Tibial nerve (tissue), 4 donors: ENCODE measurements around the gene IGLON5. TPM values are rescaled to one million over a fixed set of nuclear protein-coding genes. Genes with fewer than 3 reads are reported as not detected.
A peak's percentile ranks its signal among the peaks of the same experiment; 100 is the strongest.

ENCODE experiments used
- DNase-seq, 2 donors: peaks; one replicate each; pipeline ENCODE4 v3.0.0-alpha.2; 2019; ENCODE audit warnings: low spot score in 2 of 2
- H3K27ac ChIP-seq, 4 donors: fragments of 200-600 bp; sonication (generic) in 3 of 4; one replicate each; pipeline ENCODE4 v1.5.1; 2017 to 2019; ENCODE audit warnings: mild to moderate bottlenecking in 1 of 4
- H3K27me3 ChIP-seq, 2 donors: fragments of 200-600 bp; sonication (generic) in 1 of 2; one replicate each; pipeline versions ENCODE4 v1.5.1 to v1.6.0; 2017 to 2019
- H3K36me3 ChIP-seq, 3 donors: fragments of 200-600 bp; sonication (generic); one replicate each; pipeline ENCODE4 v1.5.1; 2018 to 2019
- H3K4me1 ChIP-seq, 4 donors: fragments of 200-600 bp; sonication (generic) in 3 of 4; one replicate each; pipeline ENCODE4 v1.5.1; 2017 to 2019
- H3K4me3 ChIP-seq, 4 donors: fragments of 200-600 bp; sonication (generic) in 3 of 4; one replicate each; pipeline ENCODE4 v1.5.1; 2017 to 2019; ENCODE audit warnings: mild to moderate bottlenecking in 1 of 4, moderate library complexity in 1 of 4
- H3K9me3 ChIP-seq, 4 donors: fragments of 200-600 bp; sonication (generic) in 3 of 4; one replicate each; pipeline ENCODE4 v1.5.1; 2017 to 2019
- EP300 ChIP-seq, 2 donors: sonication (generic); formaldehyde crosslinking; IDR thresholded peaks; one replicate each; pipeline ENCODE4 v1.6.1; 2017; ENCODE audit warnings: antibody characterized with exemption in 2 of 2, mild to moderate bottlenecking in 1 of 2
- POLR2A ChIP-seq, 2 donors: fragments of 450-650 bp; IDR thresholded peaks; one replicate each; pipeline ENCODE4 v1.6.1; 2017; ENCODE audit warnings: antibody characterized with exemption in 2 of 2, mild to moderate bottlenecking in 2 of 2, moderate library complexity in 2 of 2
- WGBS, 2 donors: methylation state at CpG; one replicate each; pipeline ENCODE4 v1.1.5; 2018; 5-methylcytosine and 5-hydroxymethylcytosine counted together
- total RNA-seq, 4 donors: library from RNA; depleted of rRNA; stranded (reverse); fragments of >200 nt; gene quantifications; one replicate each; pipeline ENCODE4 v1.1.0, GENCODE V29; 2016
- TF ChIP-seq, protein P1 (sequence below), 5 experiments: fragments of 200-600 bp in 3 of 5; fragments of 450-650 bp in 2 of 5; sonication (generic) in 3 of 5; IDR thresholded peaks; one replicate each; pipeline ENCODE4 v1.5.1; 2016 to 2019; ENCODE audit warnings: antibody characterized with exemption in 5 of 5, mild to moderate bottlenecking in 3 of 5, moderate library complexity in 2 of 5

IGLON5 gene
- total RNA-seq, 4 donors from 2014 or later, result 0.30 TPM; not detected in 3

DNA sequence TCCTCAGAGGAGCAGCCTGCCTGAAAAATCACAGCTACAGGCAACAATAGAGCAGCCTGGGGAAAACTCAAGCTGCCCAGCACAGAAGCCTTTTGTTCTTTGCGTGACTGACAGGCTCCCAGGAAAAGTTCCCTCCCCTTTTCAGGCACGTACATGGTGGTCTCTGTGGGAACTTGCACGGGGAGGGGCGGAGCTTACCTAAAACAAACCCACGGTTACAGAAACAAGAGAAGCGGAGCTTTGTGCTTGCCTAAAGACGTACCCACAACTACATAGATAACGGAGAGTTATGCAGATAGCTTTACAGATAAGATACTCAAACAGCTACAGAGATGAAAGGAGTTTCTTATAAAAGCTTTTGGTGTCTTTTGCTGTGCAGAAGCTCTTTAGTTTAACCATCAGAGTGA lies 43.3 kb downstream of the IGLON5 start:
- Histone ChIP-seq H3K4me1 (peaks cover 0 to 12% (median 6%) of the 10 kb centered on the region in 4 donors), H3K36me3 (peaks cover 2 to 31% (median 4%) of the 10 kb centered on the region in 3 donors), H3K27me3 (no peaks in the 10 kb centered on the region), H3K9me3 (no peaks in the 10 kb centered on the region), H3K4me3 (no peak overlapping the region), H3K27ac (peak overlapping the region; percentile 51 to 83 (median 68))
- WGBS, 2 donors, result 18 to 27% methylated on average over 8 of the region's 8 CpGs
- TF ChIP-seq POLR2A (IDR thresholded peaks at IDR 0.05), result peak in 1 of 2 donors; percentile 20
- TF ChIP-seq, protein P1, sequence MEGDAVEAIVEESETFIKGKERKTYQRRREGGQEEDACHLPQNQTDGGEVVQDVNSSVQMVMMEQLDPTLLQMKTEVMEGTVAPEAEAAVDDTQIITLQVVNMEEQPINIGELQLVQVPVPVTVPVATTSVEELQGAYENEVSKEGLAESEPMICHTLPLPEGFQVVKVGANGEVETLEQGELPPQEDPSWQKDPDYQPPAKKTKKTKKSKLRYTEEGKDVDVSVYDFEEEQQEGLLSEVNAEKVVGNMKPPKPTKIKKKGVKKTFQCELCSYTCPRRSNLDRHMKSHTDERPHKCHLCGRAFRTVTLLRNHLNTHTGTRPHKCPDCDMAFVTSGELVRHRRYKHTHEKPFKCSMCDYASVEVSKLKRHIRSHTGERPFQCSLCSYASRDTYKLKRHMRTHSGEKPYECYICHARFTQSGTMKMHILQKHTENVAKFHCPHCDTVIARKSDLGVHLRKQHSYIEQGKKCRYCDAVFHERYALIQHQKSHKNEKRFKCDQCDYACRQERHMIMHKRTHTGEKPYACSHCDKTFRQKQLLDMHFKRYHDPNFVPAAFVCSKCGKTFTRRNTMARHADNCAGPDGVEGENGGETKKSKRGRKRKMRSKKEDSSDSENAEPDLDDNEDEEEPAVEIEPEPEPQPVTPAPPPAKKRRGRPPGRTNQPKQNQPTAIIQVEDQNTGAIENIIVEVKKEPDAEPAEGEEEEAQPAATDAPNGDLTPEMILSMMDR (IDR thresholded peaks at IDR 0.05), result no peak
- no peak for DNase-seq

DNA sequence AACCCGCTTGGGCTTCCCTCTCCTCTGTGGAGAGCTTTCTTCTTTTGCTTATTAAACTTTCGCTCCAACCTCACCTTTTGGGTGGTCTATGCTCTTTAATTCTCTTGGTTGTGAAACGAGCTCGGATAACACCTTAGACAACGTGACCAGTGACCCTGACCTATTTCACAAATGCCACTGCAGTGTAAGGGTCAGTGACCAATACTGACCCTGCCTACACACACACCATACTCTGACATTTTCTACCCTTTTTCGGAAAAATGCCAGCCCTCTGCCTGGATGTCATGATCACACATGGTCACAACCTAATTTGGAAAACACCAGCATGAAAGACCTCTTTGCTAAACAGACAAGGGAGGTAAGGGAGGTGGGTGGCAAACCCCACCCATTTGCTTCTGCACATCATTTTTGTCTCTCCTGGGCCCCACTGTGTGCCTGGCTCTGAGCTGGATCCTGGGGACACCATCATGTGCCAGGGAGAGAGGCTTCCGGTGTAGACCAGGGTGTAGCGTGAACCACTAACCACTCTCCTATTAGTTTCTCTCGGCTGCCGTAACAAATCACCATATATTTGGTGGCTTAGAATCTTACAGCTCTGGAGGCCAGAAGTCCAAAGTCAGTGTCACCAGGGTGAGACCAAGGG lies 44.8 kb downstream of the IGLON5 start:
- Histone ChIP-seq H3K4me3 (no peak overlapping the region), H3K27me3 (no peaks in the 10 kb centered on the region), H3K27ac (no peak overlapping the region), H3K4me1 (peaks cover 0 to 12% (median 6%) of the 10 kb centered on the region in 4 donors), H3K36me3 (peaks cover 2 to 16% (median 4%) of the 10 kb centered on the region in 3 donors), H3K9me3 (no peaks in the 10 kb centered on the region)
- TF ChIP-seq POLR2A (IDR thresholded peaks at IDR 0.05) (no peak), EP300 (IDR thresholded peaks at IDR 0.05) (no peak)
- TF ChIP-seq, protein P1 (IDR thresholded peaks at IDR 0.05), result no peak
- no peak for DNase-seq
- 93 to 95% methylated on average over 10 of the region's 10 CpGs for WGBS, 2 donors

DNA sequence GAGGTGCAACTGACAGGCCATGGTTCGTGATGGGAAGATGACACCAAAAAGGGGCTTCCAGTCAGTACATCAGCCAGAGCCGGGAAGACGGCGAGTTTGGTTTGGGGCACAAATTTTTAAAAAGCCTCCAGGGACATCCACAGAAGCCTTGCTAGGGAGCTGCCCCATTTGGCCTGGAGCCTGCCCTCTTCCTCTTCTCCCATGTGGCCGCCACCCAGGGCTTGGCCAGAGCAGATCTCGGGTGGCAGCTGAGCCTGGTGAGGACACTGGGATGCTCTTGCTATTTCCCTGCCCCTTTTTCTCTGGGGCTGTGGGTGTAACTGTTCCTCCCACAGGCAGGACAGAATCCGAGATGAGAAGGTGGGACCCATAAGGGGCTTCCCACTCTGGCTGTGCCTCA lies 46.5 kb downstream of the IGLON5 start:
- no peak overlapping the region for H3K4me3 ChIP-seq
- no peak for TF ChIP-seq EP300 (IDR thresholded peaks at IDR 0.05)
- TF ChIP-seq, protein P1 (IDR thresholded peaks at IDR 0.05), result no peak
- TF ChIP-seq POLR2A (IDR thresholded peaks at IDR 0.05), result no peak
- no peaks in the 10 kb centered on the region for H3K9me3 ChIP-seq
- H3K27ac ChIP-seq, result no peak overlapping the region
- H3K36me3 ChIP-seq, result peaks cover 0 to 1% (median 0%) of the 10 kb centered on the region in 3 donors
- DNase-seq, result no peak
- H3K4me1 ChIP-seq, result peaks cover 0 to 21% (median 6%) of the 10 kb centered on the region in 4 donors
- WGBS, 2 donors, result 76 to 84% methylated on average over 7 of the region's 7 CpGs
- H3K27me3 ChIP-seq, result no peaks in the 10 kb centered on the region

- Histone ChIP-seq H3K36me3 (no peaks in the 10 kb centered on the region), H3K27me3 (no peaks in the 10 kb centered on the region), H3K27ac (peak overlapping the region in 1 of 4 donors; percentile 44), H3K4me1 (peaks cover 0 to 25% (median 3%) of the 10 kb centered on the region in 4 donors), H3K4me3 (no peak overlapping the region), H3K9me3 (no peaks in the 10 kb centered on the region)
- WGBS, 2 donors, result 74 to 83% methylated on average over 4 of the region's 4 CpGs
- DNase-seq, result no peak
- no peak for TF ChIP-seq POLR2A (IDR thresholded peaks at IDR 0.05)
- TF ChIP-seq, protein P1 (IDR thresholded peaks at IDR 0.05), result no peak
- TF ChIP-seq EP300 (IDR thresholded peaks at IDR 0.05), result no peak
These were observed 47.9 kb downstream of the IGLON5 start for GRCh38 chr19:51359294-51359693.

DNA sequence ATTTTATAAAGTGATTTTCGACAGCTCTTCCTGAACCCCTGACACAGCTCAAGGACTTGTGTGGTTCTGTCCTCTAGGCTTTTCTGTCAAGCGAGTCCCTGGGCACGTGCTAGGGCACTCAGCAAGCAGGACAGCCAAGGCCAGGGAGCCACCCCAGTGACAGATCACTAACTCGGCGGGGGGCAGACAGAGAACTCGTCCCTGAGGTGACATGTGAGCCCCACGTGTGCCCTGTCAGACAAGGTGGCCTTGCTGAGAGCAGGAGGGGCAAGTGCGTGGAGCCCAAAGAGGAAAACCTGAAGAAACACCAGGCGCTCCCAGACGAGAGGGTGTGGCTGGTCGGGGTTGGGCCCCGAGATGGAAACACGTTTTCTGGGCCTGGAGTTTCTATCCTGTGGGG lies 49.8 kb downstream of the IGLON5 start:
- 80 to 86% methylated on average over 13 of the region's 13 CpGs for WGBS, 2 donors
- no peaks in the 10 kb centered on the region for H3K27me3 ChIP-seq
- no peak for DNase-seq
- no peaks in the 10 kb centered on the region for H3K36me3 ChIP-seq
- H3K27ac ChIP-seq, result no peak overlapping the region
- H3K9me3 ChIP-seq, result no peaks in the 10 kb centered on the region
- peaks cover 0 to 31% (median 7%) of the 10 kb centered on the region in 4 donors for H3K4me1 ChIP-seq
- no peak for TF ChIP-seq EP300 (IDR thresholded peaks at IDR 0.05)
- TF ChIP-seq, protein P1 (IDR thresholded peaks at IDR 0.05), result no peak
- TF ChIP-seq POLR2A (IDR thresholded peaks at IDR 0.05), result no peak
- H3K4me3 ChIP-seq, result no peak overlapping the region
